ENCODE results near the gene RUNX1. TPM values are rescaled to one million over a fixed set of nuclear protein-coding genes. Genes with fewer than 3 reads are reported as not detected.

The RUNX1 gene
- polyA plus RNA-seq, 3 donors: 6.2 to 49.7 (median 8.7) TPM

- peaks cover 100% of the 10 kb centered on the region for H3K79me2 ChIP-seq (ENCODE audit: insufficient read depth, low read length)
- peaks cover 21 to 61% of the 10 kb centered on the region in 2 donors for H3K36me3 ChIP-seq (replicated peaks in 1 of 2; ENCODE audit: control insufficient read depth in 1 of 2, insufficient read depth in 2 of 2, low read length in 2 of 2)
- peaks cover 26 to 69% of the 10 kb centered on the region in 2 donors for H3K4me1 ChIP-seq (ENCODE audit: control insufficient read depth in 1 of 2, insufficient read depth in 2 of 2, low read length in 2 of 2)
- no peak for DNase-seq
- Mint-ChIP-seq H3K27me3 (ENCODE audit: low read depth in 3 of 3) (no peaks in the 10 kb centered on the region), H3K9me3 (no peaks in the 10 kb centered on the region), H3K4me1 (peaks cover 77% of the 10 kb centered on the region), H3K27ac (peak overlapping the region in 2 of 7 donors; percentile 3 to 9), H3K4me3 (no peak overlapping the region), H3K36me3 (peaks cover 72 to 77% of the 10 kb centered on the region in 2 donors)
- intact Hi-C loops (cut with micrococcal nuclease): loop anchor here in 1 of 2 donors (10.0 kb wide), 1 partner anchor 235 kb away; no protein-coding TSS in a partner anchor
- no peak for TF ChIP-seq CTCF (IDR thresholded peaks at IDR 0.05)
- no peaks in the 10 kb centered on the region for H3K27me3 ChIP-seq (ENCODE audit: control insufficient read depth in 2 of 2, insufficient read depth in 2 of 2, low read length in 2 of 2)
- no peak overlapping the region for H3K27ac ChIP-seq (ENCODE audit: low read depth in 1 of 2, low read length in 2 of 2)
- H3K4me3 ChIP-seq (replicated peaks in 1 of 3; ENCODE audit: low read depth in 2 of 3, low read length in 3 of 3): no peak overlapping the region
- WGBS (ENCODE audit: insufficient coverage): no CpG with 5 or more reads among the region's 3 CpGs
- H4K20me1 ChIP-seq (ENCODE audit: insufficient read depth, low read length): peaks cover 99% of the 10 kb centered on the region
- no peaks in the 10 kb centered on the region for H3K9me3 ChIP-seq (replicated peaks in 1 of 2; ENCODE audit: control insufficient read depth in 1 of 2, insufficient read depth in 1 of 2, low read length in 2 of 2)
- no peak overlapping the region for H3K4me2 ChIP-seq (replicated peaks; ENCODE audit: extremely low read depth, low read length, poor library complexity, severe bottlenecking)
- H3K9ac ChIP-seq (ENCODE audit: insufficient read depth, low read length, poor library complexity, severe bottlenecking): no peak overlapping the region
- H2AFZ ChIP-seq (ENCODE audit: insufficient read depth, low read depth, low read length, poor library complexity, severe bottlenecking): no peak overlapping the region
These were observed 9.4 kb downstream of the RUNX1 start for GRCh38 chr21:35039595-35040289.

- intact Hi-C loops (cut with micrococcal nuclease): no loop called here
- peaks cover 99% of the 10 kb centered on the region for H4K20me1 ChIP-seq (ENCODE audit: insufficient read depth, low read length)
These were observed 10.3 kb downstream of the RUNX1 start for GRCh38 chr21:35038772-35039319.

More at GRCh38 chr21:35038772-35039319, 10.3 kb downstream of the RUNX1 start:
- Histone ChIP-seq H2AFZ (ENCODE audit: insufficient read depth, low read depth, low read length, poor library complexity, severe bottlenecking) (no peak overlapping the region), H3K36me3 (replicated peaks in 1 of 2; ENCODE audit: control insufficient read depth in 1 of 2, insufficient read depth in 2 of 2, low read length in 2 of 2) (peaks cover 25 to 70% of the 10 kb centered on the region in 2 donors), H3K27ac (ENCODE audit: low read depth in 1 of 2, low read length in 2 of 2) (no peak overlapping the region), H3K79me2 (ENCODE audit: insufficient read depth, low read length) (peaks cover 100% of the 10 kb centered on the region), H3K4me2 (replicated peaks; ENCODE audit: extremely low read depth, low read length, poor library complexity, severe bottlenecking) (no peak overlapping the region), H3K4me3 (replicated peaks in 1 of 3; ENCODE audit: low read depth in 2 of 3, low read length in 3 of 3) (no peak overlapping the region), H3K9me3 (replicated peaks in 1 of 2; ENCODE audit: control insufficient read depth in 1 of 2, insufficient read depth in 1 of 2, low read length in 2 of 2) (no peaks in the 10 kb centered on the region), H3K4me1 (ENCODE audit: control insufficient read depth in 1 of 2, insufficient read depth in 2 of 2, low read length in 2 of 2) (peaks cover 17 to 60% of the 10 kb centered on the region in 2 donors), H3K27me3 (ENCODE audit: control insufficient read depth in 2 of 2, insufficient read depth in 2 of 2, low read length in 2 of 2) (no peaks in the 10 kb centered on the region), H3K9ac (ENCODE audit: insufficient read depth, low read length, poor library complexity, severe bottlenecking) (no peak overlapping the region)
- Mint-ChIP-seq H3K27me3 (ENCODE audit: low read depth in 3 of 3) (no peaks in the 10 kb centered on the region), H3K9me3 (no peaks in the 10 kb centered on the region), H3K36me3 (peaks cover 70 to 77% of the 10 kb centered on the region in 2 donors), H3K4me3 (no peak overlapping the region), H3K4me1 (peaks cover 76% of the 10 kb centered on the region), H3K27ac (no peak overlapping the region)
- no CpG with 5 or more reads among the region's 5 CpGs for WGBS (ENCODE audit: insufficient coverage)
- TF ChIP-seq CTCF (IDR thresholded peaks at IDR 0.05): no peak
- DNase-seq: no peak
